Panc1 (cell line): Measurements from ENCODE around the gene CADM1. TPM values are rescaled to one million over a fixed set of nuclear protein-coding genes. Genes with fewer than 3 reads are reported as not detected.

ENCODE experiments used
- ATAC-seq: fragments of 200-7000 bp; cut with Tn5 transposase; 2 replicates; pipeline ENCODE4 v1.9.1; 2020; ENCODE audit warnings: mild to moderate bottlenecking, moderate library complexity
- BruUV-seq: library from RNA; stranded (reverse); fragments of 400-500 nt; replicated peaks from 2 replicates; lab custom pipeline; 2021; lab: Mats Ljungman, UMichigan
- CTCF ChIA-PET: fragments of 300-600 bp; sonication (Branson Sonifier 250); formaldehyde crosslinking; loops from one replicate; lab custom pipeline; 2022; ENCODE audit warnings: antibody characterized with exemption; lab: Charles Lee
- POLR2A ChIA-PET: fragments of 300-600 bp; sonication (Branson Sonifier 250); formaldehyde crosslinking; loops from one replicate; lab custom pipeline; 2022; ENCODE audit warnings: antibody characterized with exemption; lab: Charles Lee
- DNase-seq: peaks from one replicate; pipeline ENCODE4 v3.0.0-alpha.2; 2010; ENCODE audit warnings: low read depth, low spot score
- H3K27ac ChIP-seq: 2 replicates; pipeline ENCODE4 v1.5.1; 2011; ENCODE audit warnings: mild to moderate bottlenecking, low read length, inconsistent platforms
- H3K27me3 ChIP-seq: fragments of 200-500 bp; sonication (Bioruptor generic); 2 replicates; pipeline ENCODE4 v1.6.0; 2014; ENCODE audit warnings: low read length, inconsistent platforms; ENCODE audit not compliant: control insufficient read depth, insufficient read depth
- H3K36me3 ChIP-seq: fragments of 200-500 bp; sonication (Bioruptor generic); 2 replicates; pipeline ENCODE4 v1.5.1; 2014; ENCODE audit warnings: inconsistent platforms, mild to moderate bottlenecking, low read length, moderate library complexity; ENCODE audit not compliant: control insufficient read depth, insufficient read depth
- H3K4me1 ChIP-seq: 2 replicates; pipeline ENCODE4 v1.5.1; 2011; ENCODE audit warnings: inconsistent platforms, mild to moderate bottlenecking, low read length, moderate library complexity; ENCODE audit not compliant: control insufficient read depth, insufficient read depth
- H3K4me3 ChIP-seq, 2 experiments: 2 replicates each; pipeline ENCODE4 v1.5.1; 2011 to 2012; ENCODE audit warnings: low read depth in 2 of 2, low read length in 2 of 2, mild to moderate bottlenecking in 2 of 2, inconsistent platforms in 1 of 2, moderate library complexity in 1 of 2
- H3K9me3 ChIP-seq: fragments of 200-500 bp; sonication (Bioruptor generic); 2 replicates; pipeline ENCODE4 v1.5.1; 2014; ENCODE audit warnings: low read depth, mild to moderate bottlenecking, inconsistent platforms, low read length, moderate library complexity; ENCODE audit not compliant: control insufficient read depth, insufficient read depth
- POLR2AphosphoS5 ChIP-seq: IDR thresholded peaks from 2 replicates; pipeline ENCODE4 v1.6.1; 2012; ENCODE audit warnings: mild to moderate bottlenecking, low read depth, low read length, moderate library complexity
- SIN3A ChIP-seq: IDR thresholded peaks from 2 replicates; pipeline ENCODE4 v1.6.1; 2012; ENCODE audit warnings: low read depth, mild to moderate bottlenecking, low read length, moderate library complexity, borderline replicate concordance; ENCODE audit not compliant: insufficient read depth
- TCF7L2 ChIP-seq: IDR thresholded peaks from 2 replicates; pipeline ENCODE4 v1.6.1; 2011; ENCODE audit warnings: mild to moderate bottlenecking, low read depth, low read length, inconsistent platforms
- in situ Hi-C: cut with HindIII; loops from 2 replicates; pipeline ENCODE4 v1.10.0; 2016; ENCODE audit warnings: low sequenced_read_pairs, low pct_unique_long_range_greater_than_20kb
- intact Hi-C: fragments of 100-400 bp; cut with micrococcal nuclease; formaldehyde crosslinking; loops from one replicate; pipeline ENCODE4 v1.10.0; 2022; ENCODE audit not compliant: unreplicated experiment
- total RNA-seq: library from RNA; stranded (reverse); gene quantifications from one replicate; pipeline ENCODE4 v1.2.1, GENCODE V29; 2021; ENCODE audit not compliant: unreplicated experiment
- TF ChIP-seq, protein P1 (sequence below), 2 experiments: IDR thresholded peaks; 2 replicates each; pipeline ENCODE4 v1.6.1; 2011 to 2012; ENCODE audit warnings: low read depth in 2 of 2, control low read depth in 1 of 2, low read length in 1 of 2, mild to moderate bottlenecking in 1 of 2, moderate library complexity in 1 of 2; ENCODE audit not compliant: insufficient read depth in 1 of 2
- TF ChIP-seq, protein P2 (sequence below): fragments of 450-650 bp; IDR thresholded peaks from 2 replicates; pipeline ENCODE4 v1.5.1; 2017; ENCODE audit warnings: mild to moderate bottlenecking

The CADM1 gene
- total RNA-seq, 1 experiment from 2014 or later: 3.9 TPM

DNA sequence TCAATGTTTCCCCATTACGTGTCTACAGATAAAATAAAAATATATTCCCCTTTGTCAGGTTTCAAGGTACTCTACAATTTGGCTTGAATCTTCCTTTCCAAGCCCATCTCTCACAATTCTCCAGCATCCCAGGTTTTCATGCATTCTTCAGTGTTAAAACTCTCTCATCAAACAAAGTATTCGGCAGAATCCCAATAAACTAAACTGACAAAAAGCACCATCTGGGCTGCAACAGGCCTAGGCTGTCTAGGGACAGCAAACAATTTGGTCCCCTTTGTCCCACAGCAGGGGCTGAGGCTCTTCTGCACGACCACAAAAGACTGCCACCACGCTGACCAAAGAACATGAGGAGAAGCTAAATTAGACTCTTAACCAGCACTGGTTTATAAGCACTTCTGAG, 159.4 kb downstream of the CADM1 start:
- in situ Hi-C loops: no loop called here
- intact Hi-C loops: no loop called here
- Histone ChIP-seq H3K9me3 (no peaks in the 10 kb centered on the region), H3K27ac (no peak overlapping the region), H3K27me3 (no peaks in the 10 kb centered on the region), H3K4me3 (no peak overlapping the region), H3K4me1 (no peaks in the 10 kb centered on the region), H3K36me3 (no peaks in the 10 kb centered on the region)
- ChIA-PET CTCF (no interaction called here), POLR2A (no interaction called here)
- TF ChIP-seq POLR2AphosphoS5 (no peak), TCF7L2 (no peak)
- ATAC-seq: no peak
- no peak for DNase-seq
- BruUV-seq: no TSS peak

DNA sequence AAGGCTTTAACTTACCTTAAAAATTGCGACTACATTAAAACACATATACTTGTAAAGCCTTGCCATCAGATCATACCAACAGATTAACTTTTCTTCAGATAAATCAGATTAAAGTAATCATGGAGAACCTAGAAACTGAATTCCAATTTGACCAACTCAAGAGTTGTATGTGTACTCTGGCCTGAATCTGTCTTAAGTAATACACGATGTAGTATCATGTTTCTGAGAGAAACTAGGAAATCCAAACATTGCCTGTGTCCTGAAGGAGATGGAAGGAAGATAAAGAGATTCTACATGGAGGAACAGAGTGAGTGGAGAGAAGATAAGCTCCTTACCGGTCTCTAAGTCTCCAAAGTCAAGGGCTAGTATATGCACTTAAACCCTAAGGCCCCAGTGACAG, 162.1 kb downstream of the CADM1 start:
- CTCF ChIA-PET: no interaction called here
- in situ Hi-C loops: no loop called here

DNA sequence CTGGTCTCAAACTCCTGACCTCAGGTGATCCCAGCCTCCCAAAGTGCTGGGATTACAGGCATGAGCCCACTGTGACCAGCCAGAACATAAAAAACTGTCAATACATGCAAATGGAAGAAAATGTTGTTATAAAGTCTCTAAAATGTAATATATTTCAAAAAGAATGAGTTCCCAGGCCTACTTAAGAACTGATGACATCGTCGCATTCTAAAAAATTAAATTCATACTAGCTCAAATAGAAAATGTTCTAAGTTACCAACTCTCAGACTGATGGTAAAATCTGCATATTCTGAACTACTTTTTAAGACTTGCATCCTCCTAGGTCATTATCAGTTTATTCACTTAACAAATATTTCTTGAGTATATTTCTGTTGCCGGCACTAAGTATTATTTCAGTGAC, 163.3 kb downstream of the CADM1 start:
- POLR2A ChIA-PET: no interaction called here
- in situ Hi-C loops: no loop called here
- intact Hi-C loops: no loop called here
- no TSS peak for BruUV-seq
- Histone ChIP-seq H3K36me3 (no peaks in the 10 kb centered on the region), H3K4me3 (no peak overlapping the region), H3K27me3 (peaks cover 3% of the 10 kb centered on the region; the same call in 1 of the 2 replicates), H3K27ac (no peak overlapping the region), H3K4me1 (no peaks in the 10 kb centered on the region), H3K9me3 (no peaks in the 10 kb centered on the region)
- ATAC-seq: no peak
- CTCF ChIA-PET: no interaction called here
- no peak for TF ChIP-seq POLR2AphosphoS5
- TF ChIP-seq TCF7L2: no peak
- no peak for TF ChIP-seq SIN3A
- TF ChIP-seq, protein P1, sequence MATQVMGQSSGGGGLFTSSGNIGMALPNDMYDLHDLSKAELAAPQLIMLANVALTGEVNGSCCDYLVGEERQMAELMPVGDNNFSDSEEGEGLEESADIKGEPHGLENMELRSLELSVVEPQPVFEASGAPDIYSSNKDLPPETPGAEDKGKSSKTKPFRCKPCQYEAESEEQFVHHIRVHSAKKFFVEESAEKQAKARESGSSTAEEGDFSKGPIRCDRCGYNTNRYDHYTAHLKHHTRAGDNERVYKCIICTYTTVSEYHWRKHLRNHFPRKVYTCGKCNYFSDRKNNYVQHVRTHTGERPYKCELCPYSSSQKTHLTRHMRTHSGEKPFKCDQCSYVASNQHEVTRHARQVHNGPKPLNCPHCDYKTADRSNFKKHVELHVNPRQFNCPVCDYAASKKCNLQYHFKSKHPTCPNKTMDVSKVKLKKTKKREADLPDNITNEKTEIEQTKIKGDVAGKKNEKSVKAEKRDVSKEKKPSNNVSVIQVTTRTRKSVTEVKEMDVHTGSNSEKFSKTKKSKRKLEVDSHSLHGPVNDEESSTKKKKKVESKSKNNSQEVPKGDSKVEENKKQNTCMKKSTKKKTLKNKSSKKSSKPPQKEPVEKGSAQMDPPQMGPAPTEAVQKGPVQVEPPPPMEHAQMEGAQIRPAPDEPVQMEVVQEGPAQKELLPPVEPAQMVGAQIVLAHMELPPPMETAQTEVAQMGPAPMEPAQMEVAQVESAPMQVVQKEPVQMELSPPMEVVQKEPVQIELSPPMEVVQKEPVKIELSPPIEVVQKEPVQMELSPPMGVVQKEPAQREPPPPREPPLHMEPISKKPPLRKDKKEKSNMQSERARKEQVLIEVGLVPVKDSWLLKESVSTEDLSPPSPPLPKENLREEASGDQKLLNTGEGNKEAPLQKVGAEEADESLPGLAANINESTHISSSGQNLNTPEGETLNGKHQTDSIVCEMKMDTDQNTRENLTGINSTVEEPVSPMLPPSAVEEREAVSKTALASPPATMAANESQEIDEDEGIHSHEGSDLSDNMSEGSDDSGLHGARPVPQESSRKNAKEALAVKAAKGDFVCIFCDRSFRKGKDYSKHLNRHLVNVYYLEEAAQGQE (IDR thresholded peaks at IDR 0.05; ENCODE audit: insufficient read depth in 1 of 2, low read depth in 2 of 2, low read length in 1 of 2): no peak
- no peak for DNase-seq

More for the DNA sequence above, 162.1 kb downstream of the CADM1 start:
- TF ChIP-seq, protein P2, sequence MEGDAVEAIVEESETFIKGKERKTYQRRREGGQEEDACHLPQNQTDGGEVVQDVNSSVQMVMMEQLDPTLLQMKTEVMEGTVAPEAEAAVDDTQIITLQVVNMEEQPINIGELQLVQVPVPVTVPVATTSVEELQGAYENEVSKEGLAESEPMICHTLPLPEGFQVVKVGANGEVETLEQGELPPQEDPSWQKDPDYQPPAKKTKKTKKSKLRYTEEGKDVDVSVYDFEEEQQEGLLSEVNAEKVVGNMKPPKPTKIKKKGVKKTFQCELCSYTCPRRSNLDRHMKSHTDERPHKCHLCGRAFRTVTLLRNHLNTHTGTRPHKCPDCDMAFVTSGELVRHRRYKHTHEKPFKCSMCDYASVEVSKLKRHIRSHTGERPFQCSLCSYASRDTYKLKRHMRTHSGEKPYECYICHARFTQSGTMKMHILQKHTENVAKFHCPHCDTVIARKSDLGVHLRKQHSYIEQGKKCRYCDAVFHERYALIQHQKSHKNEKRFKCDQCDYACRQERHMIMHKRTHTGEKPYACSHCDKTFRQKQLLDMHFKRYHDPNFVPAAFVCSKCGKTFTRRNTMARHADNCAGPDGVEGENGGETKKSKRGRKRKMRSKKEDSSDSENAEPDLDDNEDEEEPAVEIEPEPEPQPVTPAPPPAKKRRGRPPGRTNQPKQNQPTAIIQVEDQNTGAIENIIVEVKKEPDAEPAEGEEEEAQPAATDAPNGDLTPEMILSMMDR: no peak
- TF ChIP-seq POLR2AphosphoS5 (no peak), TCF7L2 (no peak)
- Histone ChIP-seq H3K27ac (no peak overlapping the region), H3K4me1 (no peaks in the 10 kb centered on the region), H3K4me3 (no peak overlapping the region), H3K9me3 (no peaks in the 10 kb centered on the region), H3K36me3 (no peaks in the 10 kb centered on the region), H3K27me3 (no peaks in the 10 kb centered on the region)
- ATAC-seq (no peak), DNase-seq (no peak)
- BruUV-seq: no TSS peak
- intact Hi-C loops: no loop called here
- POLR2A ChIA-PET: no interaction called here
